ENCODE measurements around the gene SLC25A45.

SLC25A45 gene

DNA sequence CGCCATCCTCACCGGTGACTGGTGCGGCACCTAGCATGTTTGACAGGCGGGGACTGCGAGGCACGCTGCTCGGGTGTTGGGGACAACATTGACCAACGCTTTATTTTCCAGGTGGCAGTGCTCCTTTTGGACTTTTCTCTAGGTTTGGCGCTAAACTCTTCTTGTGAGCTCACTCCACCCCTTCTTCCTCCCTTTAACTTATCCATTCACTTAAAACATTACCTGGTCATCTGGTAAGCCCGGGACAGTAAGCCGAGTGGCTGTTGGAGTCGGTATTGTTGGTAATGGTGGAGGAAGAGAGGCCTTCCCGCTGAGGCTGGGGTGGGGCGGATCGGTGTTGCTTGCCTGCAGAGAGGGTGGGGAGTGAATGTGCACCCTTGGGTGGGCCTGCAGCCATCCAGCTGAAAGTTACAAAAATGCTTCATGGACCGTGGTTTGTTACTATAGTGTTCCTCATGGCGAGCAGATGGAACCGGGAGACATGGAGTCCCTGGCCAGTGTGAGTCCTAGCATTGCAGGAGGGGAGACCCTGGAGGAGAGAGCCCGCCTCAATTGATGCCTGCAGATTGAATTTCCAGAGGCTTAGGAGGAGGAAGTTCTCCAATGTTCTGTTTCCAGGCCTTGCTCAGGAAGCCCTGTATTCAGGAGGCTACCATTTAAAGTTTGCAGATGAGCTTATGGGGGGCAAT, 41.2 kb upstream of the SLC25A45 start:
- TF ChIP-seq, protein P1, sequence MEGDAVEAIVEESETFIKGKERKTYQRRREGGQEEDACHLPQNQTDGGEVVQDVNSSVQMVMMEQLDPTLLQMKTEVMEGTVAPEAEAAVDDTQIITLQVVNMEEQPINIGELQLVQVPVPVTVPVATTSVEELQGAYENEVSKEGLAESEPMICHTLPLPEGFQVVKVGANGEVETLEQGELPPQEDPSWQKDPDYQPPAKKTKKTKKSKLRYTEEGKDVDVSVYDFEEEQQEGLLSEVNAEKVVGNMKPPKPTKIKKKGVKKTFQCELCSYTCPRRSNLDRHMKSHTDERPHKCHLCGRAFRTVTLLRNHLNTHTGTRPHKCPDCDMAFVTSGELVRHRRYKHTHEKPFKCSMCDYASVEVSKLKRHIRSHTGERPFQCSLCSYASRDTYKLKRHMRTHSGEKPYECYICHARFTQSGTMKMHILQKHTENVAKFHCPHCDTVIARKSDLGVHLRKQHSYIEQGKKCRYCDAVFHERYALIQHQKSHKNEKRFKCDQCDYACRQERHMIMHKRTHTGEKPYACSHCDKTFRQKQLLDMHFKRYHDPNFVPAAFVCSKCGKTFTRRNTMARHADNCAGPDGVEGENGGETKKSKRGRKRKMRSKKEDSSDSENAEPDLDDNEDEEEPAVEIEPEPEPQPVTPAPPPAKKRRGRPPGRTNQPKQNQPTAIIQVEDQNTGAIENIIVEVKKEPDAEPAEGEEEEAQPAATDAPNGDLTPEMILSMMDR (IDR thresholded peaks at IDR 0.05; ENCODE audit: low read depth, low read length) = no peak
- H3K4me3 ChIP-seq (ENCODE audit: low read depth, low read length) = peak overlapping the region; percentile 91

DNA sequence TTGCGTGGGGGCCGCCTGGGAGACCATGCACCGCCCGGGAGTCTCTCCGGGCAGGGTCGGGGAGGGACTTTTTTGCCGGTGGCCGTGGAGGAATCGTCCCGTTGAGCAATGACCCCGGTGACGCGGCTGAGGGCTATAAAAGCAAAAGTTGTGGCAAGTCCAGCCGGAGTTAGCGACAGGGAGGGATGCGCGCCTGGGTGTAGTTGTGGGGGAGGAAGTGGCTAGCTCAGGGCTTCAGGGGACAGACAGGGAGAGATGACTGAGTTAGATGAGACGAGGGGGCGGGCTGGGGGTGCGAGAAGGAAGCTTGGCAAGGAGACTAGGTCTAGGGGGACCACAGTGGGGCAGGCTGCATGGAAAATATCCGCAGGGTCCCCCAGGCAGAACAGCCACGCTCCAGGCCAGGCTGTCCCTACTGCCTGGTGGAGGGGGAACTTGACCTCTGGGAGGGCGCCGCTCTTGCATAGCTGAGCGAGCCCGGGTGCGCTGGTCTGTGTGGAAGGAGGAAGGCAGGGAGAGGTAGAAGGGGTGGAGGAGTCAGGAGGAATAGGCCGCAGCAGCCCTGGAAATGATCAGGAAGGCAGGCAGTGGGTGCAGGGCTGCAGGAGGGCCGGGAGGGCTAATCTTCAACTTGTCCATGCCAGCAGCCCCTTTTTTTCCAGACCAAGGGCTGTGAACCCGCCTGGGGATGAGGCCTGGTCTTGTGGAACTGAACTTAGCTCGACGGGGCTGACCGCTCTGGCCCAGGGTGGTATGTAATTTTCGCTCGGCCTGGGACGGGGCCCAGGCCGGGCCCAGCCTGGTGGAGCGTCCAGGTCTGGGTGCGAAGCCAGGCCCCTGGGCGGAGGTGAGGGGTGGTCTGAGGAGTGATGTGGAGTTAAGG, 40.4 kb upstream of the SLC25A45 start, which contains the start of gene NEAT1:
NEAT1 (plus strand) TSS at position 166 of the 883 bp plus-strand sequence.
- TF ChIP-seq, protein P1 (IDR thresholded peaks at IDR 0.05; ENCODE audit: low read depth, low read length) = no peak
- H3K4me3 ChIP-seq (ENCODE audit: low read depth, low read length) = peak within 1 kb of the TSS; percentile 91

DNA sequence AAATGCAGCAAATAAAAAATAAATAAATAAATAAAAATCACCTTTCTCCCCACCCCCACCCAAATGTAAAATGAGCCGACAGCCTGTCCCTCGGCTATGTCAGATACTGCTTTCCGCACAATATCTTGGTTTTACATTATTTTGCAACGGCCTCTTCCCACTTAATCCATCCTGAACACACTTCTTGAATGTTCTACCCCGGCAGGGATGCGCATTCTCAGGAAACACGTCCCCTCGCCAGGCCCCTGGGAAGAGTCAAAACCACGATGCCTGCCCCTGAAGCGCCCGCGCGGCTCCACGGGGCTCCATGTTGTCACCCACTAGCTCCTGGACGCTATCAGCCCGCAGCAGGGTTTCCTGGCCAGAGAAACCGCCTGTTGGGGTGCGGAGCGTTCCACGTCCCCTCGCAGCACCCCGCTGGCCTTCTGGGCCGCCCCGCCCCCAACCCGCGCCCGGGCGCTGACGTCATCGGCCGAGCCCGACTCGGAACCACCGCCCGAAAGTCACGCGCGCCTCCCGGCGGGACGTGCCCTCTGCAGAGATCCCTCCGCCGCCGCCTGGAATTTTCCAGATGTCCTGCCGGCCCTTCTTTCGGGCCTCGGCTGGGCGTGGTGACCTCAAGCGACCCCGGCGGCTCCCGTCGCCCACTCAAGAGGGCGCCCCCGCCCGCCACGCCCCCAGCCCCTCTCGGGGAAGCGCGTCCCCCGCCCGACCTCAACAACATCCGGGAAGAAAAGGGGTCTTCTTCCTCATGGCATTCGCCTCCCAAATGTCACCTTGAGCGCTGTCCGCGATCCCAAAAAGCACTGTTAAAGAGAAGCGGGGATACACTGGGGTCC, 39.6 kb upstream of the SLC25A45 start:
- TF ChIP-seq, protein P1 (IDR thresholded peaks at IDR 0.05; ENCODE audit: low read depth, low read length) = no peak
- peak overlapping the region; percentile 91 for H3K4me3 ChIP-seq (ENCODE audit: low read depth, low read length)

DNA sequence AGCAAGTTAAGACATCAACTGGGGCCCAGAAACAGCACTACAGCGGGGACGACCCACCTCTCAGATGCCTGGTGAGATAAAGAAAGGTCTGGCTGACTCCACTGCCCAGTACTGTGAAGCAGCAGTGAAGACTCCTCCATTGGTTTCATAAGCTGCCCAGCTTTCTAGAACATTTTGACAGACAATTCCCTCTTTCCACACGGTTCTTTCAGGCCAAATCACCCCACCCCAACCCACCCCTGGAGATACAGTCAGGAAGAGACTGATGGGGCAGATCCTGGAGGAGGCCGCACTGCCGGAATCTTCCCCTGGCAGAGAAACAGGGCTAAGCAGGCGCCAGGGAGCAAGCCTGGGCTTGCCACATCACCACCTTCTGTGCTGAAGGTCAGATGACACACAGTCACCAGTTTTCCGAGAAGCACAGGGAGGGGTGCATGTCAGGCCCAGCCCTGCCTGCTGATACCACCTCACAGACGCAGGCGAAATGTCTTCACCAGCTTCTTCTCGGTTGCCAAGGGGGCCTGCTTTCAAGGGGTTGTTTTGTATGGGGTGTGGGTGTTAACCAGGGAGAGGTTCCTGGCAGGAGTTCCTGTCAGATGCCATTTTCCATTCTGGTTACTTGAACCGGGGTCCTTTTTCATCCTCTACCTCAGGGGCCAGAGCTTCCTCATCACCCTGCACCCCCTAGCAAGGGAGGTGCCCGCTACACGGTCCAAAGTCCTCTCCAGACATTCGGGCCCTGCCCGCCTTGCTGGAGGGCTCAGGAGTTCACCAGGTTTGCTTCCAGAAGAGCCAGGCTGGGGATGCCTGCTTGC, 38.7 kb upstream of the SLC25A45 start:
- TF ChIP-seq, protein P1 (IDR thresholded peaks at IDR 0.05; ENCODE audit: low read depth, low read length) = no peak

DNA sequence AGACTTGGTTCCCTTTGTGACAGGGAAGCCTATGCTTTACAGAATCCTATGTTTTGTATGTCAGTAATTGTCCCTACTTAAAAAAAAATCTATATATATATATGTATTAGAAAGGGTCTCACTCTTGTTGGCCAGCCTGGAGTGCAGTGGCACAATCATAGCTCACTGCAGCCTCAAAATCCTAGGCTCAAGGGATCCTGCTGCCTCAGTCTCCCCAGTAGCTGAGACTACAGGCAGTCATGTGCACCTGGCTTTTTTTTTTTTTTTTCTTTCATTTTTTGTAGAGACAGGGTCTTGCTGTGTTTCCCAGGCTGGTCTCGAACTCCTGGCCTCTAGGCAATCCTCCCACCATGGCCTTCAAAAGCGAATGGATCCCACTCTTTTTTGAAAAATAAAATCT, 38.1 kb upstream of the SLC25A45 start:
- TF ChIP-seq, protein P1 (IDR thresholded peaks at IDR 0.05; ENCODE audit: low read depth, low read length) = no peak
- peak overlapping the region; percentile 32 for H3K4me3 ChIP-seq (ENCODE audit: low read depth, low read length)

More for the DNA sequence above, 38.7 kb upstream of the SLC25A45 start:
- H3K4me3 ChIP-seq (ENCODE audit: low read depth, low read length) = peak overlapping the region; percentile 91

DNA sequence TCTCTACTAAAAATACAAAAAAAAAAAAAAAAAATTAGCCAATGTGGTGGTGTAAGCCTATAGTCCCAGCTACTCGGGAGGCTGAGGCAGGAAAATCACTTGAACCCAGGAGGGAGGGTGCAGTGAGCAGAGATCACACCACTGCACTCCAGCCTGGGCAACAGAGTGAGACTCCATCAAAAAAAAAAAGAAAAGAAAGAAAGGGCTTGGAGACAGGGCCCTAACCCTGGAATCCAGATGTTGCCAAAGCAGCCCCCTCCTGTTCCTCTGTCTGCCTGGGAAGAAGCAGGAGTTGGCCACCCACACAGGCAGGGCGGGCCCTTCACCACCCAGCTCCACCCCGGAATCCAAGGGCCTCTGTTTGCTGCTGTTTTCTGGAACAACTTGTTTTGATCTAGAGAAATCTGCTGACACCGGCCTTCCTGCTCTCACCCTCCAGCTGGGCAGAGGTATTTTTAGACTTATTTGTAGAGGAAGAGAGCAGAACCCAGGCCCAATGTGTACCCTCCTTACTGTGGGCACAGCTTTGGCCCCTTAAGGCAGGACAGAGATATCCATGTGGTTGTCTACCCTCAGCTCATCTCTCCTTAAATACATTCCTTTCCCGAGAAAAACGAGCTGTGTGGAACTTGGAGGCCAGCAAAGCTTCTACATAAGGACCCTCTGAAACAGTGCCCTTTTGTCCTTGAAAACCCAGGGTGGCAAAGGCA, 37.5 kb upstream of the SLC25A45 start:
- peak overlapping the region; percentile 47 for H3K4me3 ChIP-seq (ENCODE audit: low read depth, low read length)
- TF ChIP-seq, protein P1 (IDR thresholded peaks at IDR 0.05; ENCODE audit: low read depth, low read length) = no peak

Data from WI38 (cell line).